ENCODE measurements around the gene SMYD4.

SMYD4 gene

DNA sequence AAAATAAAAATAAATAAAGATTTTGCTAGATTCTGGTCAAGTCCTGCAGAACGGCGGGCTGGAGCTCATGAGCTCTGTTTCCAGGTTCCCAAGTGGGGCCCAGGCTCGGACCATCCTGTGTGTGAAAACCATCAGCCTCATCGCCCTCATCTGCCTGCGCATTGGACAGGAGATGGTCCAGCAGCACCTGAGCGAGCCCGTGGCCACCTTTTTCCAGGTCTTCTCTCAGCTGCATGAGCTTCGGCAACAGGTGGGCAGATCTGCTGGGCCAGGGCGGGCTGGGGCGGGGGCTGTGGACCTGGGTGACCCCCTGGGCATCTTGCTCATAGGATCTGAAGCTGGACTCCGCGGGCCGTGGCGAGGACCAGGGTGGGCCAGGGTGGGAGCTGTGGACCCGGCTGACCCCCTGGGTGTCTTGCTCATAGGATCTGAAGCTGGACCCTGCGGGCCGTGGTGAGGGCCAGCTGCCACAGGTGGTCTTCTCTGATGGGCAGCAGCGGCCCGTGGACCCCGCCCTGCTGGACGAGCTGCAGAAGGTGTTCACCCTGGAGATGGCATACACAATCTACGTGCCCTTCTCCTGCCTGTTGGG, 97.4 kb downstream of the SMYD4 start:
- TF ChIP-seq, protein P1, sequence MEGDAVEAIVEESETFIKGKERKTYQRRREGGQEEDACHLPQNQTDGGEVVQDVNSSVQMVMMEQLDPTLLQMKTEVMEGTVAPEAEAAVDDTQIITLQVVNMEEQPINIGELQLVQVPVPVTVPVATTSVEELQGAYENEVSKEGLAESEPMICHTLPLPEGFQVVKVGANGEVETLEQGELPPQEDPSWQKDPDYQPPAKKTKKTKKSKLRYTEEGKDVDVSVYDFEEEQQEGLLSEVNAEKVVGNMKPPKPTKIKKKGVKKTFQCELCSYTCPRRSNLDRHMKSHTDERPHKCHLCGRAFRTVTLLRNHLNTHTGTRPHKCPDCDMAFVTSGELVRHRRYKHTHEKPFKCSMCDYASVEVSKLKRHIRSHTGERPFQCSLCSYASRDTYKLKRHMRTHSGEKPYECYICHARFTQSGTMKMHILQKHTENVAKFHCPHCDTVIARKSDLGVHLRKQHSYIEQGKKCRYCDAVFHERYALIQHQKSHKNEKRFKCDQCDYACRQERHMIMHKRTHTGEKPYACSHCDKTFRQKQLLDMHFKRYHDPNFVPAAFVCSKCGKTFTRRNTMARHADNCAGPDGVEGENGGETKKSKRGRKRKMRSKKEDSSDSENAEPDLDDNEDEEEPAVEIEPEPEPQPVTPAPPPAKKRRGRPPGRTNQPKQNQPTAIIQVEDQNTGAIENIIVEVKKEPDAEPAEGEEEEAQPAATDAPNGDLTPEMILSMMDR (IDR thresholded peaks at IDR 0.05; ENCODE audit: insufficient read depth, low read depth, low read length, missing control alignments): no peak
- no peak overlapping the region for H3K4me3 ChIP-seq (ENCODE audit: low read depth, low read length)
- no peak for DNase-seq (ENCODE audit: low read depth)

DNA sequence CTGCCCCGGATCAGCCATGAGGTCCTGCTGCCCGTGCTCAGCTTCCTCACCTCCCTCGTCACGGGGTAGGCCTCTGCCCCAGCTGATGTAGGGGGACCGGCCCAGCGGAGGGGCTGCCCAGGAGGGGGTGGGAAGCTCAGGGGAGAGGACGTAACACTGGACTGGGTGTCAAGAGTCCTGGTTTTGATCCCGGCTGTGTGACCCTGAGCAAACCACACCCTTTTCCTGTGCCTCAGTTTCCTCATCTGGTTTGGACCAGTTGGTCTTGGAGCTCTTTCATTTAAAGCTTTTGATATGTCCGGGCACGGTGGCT, 98.6 kb downstream of the SMYD4 start:
- TF ChIP-seq, protein P1 (IDR thresholded peaks at IDR 0.05; ENCODE audit: insufficient read depth, low read depth, low read length, missing control alignments): no peak
- H3K4me3 ChIP-seq (ENCODE audit: low read depth, low read length): no peak overlapping the region
- DNase-seq (ENCODE audit: low read depth): no peak

DNA sequence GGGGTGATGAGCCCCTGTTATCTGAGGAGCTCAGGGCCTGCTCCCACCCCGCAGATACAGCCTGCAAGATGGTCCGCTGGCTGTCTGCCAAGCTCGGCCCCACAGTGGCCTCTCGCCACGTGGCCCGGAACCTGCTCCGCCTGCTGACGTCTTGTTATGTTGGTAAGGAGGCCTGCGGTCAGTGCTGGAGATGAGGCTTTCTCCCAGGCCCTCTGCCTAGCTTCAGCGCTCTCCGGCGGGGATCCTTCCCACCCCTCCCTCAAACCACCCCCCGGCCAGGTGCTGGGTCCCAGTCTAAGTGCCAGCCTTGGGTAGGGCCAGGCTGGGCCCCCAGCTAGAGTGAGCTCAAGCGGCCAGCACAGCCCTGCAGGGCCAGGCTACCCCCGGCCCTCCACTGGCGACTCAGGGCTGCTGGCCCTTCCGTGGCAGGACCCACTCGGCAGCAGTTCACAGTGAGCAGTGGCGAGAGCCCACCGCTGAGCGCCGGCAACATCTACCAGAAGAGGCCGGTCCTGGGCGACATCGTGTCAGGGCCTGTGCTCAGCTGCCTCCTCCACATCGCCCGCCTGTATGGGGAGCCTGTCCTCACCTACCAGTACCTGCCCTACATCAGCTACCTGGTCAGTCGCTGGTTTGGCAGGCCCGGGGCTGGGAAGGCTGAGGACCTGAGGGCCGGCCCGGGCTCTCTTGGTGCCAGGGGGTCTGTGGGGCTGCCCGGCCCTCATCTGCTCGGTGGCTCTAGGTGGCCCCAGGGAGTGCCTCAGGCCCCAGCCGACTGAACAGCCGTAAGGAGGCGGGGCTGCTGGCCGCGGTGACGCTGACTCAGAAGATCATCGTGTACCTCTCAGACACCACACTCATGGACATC, 99.1 kb downstream of the SMYD4 start:
- TF ChIP-seq, protein P1 (IDR thresholded peaks at IDR 0.05; ENCODE audit: insufficient read depth, low read depth, low read length, missing control alignments): no peak
- H3K4me3 ChIP-seq (ENCODE audit: low read depth, low read length): no peak overlapping the region
- no peak for DNase-seq (ENCODE audit: low read depth)

DNA sequence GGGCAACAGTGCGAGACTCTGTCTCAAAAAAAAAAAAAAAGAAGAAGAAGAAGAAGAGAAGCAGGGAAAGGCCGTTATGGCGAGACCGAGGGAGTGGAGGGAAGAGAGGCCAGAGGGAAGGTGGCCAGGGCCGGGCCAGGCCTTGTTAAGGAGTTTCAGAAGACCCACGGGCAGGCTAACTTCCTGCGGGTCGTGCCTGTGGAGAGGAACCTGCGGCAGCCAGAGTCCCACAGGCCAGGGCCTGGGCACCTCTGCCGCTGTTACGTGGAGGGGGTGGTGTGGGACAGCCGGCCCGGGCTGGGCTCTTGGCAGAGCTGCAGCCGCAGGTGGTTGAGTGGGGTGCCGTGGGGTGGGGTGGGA, 99.8 kb downstream of the SMYD4 start:
- TF ChIP-seq, protein P1 (IDR thresholded peaks at IDR 0.05; ENCODE audit: insufficient read depth, low read depth, low read length, missing control alignments): no peak
- H3K4me3 ChIP-seq (ENCODE audit: low read depth, low read length): no peak overlapping the region
- no peak for DNase-seq (ENCODE audit: low read depth)
